Panc1 (cell line): Measurements from ENCODE around the gene C2orf80. TPM values are rescaled to one million over a fixed set of nuclear protein-coding genes. Genes with fewer than 3 reads are reported as not detected.

Source experiments
- ATAC-seq: fragments of 200-7000 bp; cut with Tn5 transposase; 2 replicates; pipeline ENCODE4 v1.9.1; 2020; ENCODE audit warnings: mild to moderate bottlenecking, moderate library complexity
- BruUV-seq: library from RNA; stranded (reverse); fragments of 400-500 nt; replicated peaks from 2 replicates; lab custom pipeline; 2021; lab: Mats Ljungman, UMichigan
- CTCF ChIA-PET: fragments of 300-600 bp; sonication (Branson Sonifier 250); formaldehyde crosslinking; loops from one replicate; lab custom pipeline; 2022; ENCODE audit warnings: antibody characterized with exemption; lab: Charles Lee
- POLR2A ChIA-PET: fragments of 300-600 bp; sonication (Branson Sonifier 250); formaldehyde crosslinking; loops from one replicate; lab custom pipeline; 2022; ENCODE audit warnings: antibody characterized with exemption; lab: Charles Lee
- DNase-seq: peaks from one replicate; pipeline ENCODE4 v3.0.0-alpha.2; 2010; ENCODE audit warnings: low read depth, low spot score
- H3K27ac ChIP-seq: 2 replicates; pipeline ENCODE4 v1.5.1; 2011; ENCODE audit warnings: mild to moderate bottlenecking, low read length, inconsistent platforms
- H3K27me3 ChIP-seq: fragments of 200-500 bp; sonication (Bioruptor generic); 2 replicates; pipeline ENCODE4 v1.6.0; 2014; ENCODE audit warnings: low read length, inconsistent platforms; ENCODE audit not compliant: control insufficient read depth, insufficient read depth
- H3K36me3 ChIP-seq: fragments of 200-500 bp; sonication (Bioruptor generic); 2 replicates; pipeline ENCODE4 v1.5.1; 2014; ENCODE audit warnings: inconsistent platforms, mild to moderate bottlenecking, low read length, moderate library complexity; ENCODE audit not compliant: control insufficient read depth, insufficient read depth
- H3K4me1 ChIP-seq: 2 replicates; pipeline ENCODE4 v1.5.1; 2011; ENCODE audit warnings: inconsistent platforms, mild to moderate bottlenecking, low read length, moderate library complexity; ENCODE audit not compliant: control insufficient read depth, insufficient read depth
- H3K4me3 ChIP-seq, 2 experiments: 2 replicates each; pipeline ENCODE4 v1.5.1; 2011 to 2012; ENCODE audit warnings: low read depth in 2 of 2, low read length in 2 of 2, mild to moderate bottlenecking in 2 of 2, inconsistent platforms in 1 of 2, moderate library complexity in 1 of 2
- H3K9me3 ChIP-seq: fragments of 200-500 bp; sonication (Bioruptor generic); 2 replicates; pipeline ENCODE4 v1.5.1; 2014; ENCODE audit warnings: low read depth, mild to moderate bottlenecking, inconsistent platforms, low read length, moderate library complexity; ENCODE audit not compliant: control insufficient read depth, insufficient read depth
- CTCF ChIP-seq: fragments of 450-650 bp; IDR thresholded peaks from 2 replicates; pipeline ENCODE4 v1.5.1; 2017; ENCODE audit warnings: mild to moderate bottlenecking
- POLR2AphosphoS5 ChIP-seq: IDR thresholded peaks from 2 replicates; pipeline ENCODE4 v1.6.1; 2012; ENCODE audit warnings: mild to moderate bottlenecking, low read depth, low read length, moderate library complexity
- REST ChIP-seq, 2 experiments: IDR thresholded peaks; 2 replicates each; pipeline ENCODE4 v1.6.1; 2011 to 2012; ENCODE audit warnings: low read depth in 2 of 2, control low read depth in 1 of 2, low read length in 1 of 2, mild to moderate bottlenecking in 1 of 2, moderate library complexity in 1 of 2; ENCODE audit not compliant: insufficient read depth in 1 of 2
- SIN3A ChIP-seq: IDR thresholded peaks from 2 replicates; pipeline ENCODE4 v1.6.1; 2012; ENCODE audit warnings: low read depth, mild to moderate bottlenecking, low read length, moderate library complexity, borderline replicate concordance; ENCODE audit not compliant: insufficient read depth
- TCF7L2 ChIP-seq: IDR thresholded peaks from 2 replicates; pipeline ENCODE4 v1.6.1; 2011; ENCODE audit warnings: mild to moderate bottlenecking, low read depth, low read length, inconsistent platforms
- in situ Hi-C: cut with HindIII; loops from 2 replicates; pipeline ENCODE4 v1.10.0; 2016; ENCODE audit warnings: low sequenced_read_pairs, low pct_unique_long_range_greater_than_20kb
- intact Hi-C: fragments of 100-400 bp; cut with micrococcal nuclease; formaldehyde crosslinking; loops from one replicate; pipeline ENCODE4 v1.10.0; 2022; ENCODE audit not compliant: unreplicated experiment
- total RNA-seq: library from RNA; stranded (reverse); gene quantifications from one replicate; pipeline ENCODE4 v1.2.1, GENCODE V29; 2021; ENCODE audit not compliant: unreplicated experiment

Gene C2orf80
- total RNA-seq, 1 experiment from 2014 or later, result not detected

- H3K4me1 ChIP-seq, result no peaks in the 10 kb centered on the region
- H3K36me3 ChIP-seq, result no peaks in the 10 kb centered on the region
- in situ Hi-C loops (no loop called here), intact Hi-C loops (no loop called here)
- ATAC-seq, result no peak
- BruUV-seq, result no TSS peak
- H3K4me3 ChIP-seq, result no peak overlapping the region
- H3K9me3 ChIP-seq, result no peaks in the 10 kb centered on the region
- DNase-seq, result no peak
- ChIA-PET CTCF (no interaction called here), POLR2A (no interaction called here)
- no peaks in the 10 kb centered on the region for H3K27me3 ChIP-seq
- H3K27ac ChIP-seq, result no peak overlapping the region
- TF ChIP-seq TCF7L2 (no peak), REST (IDR thresholded peaks at IDR 0.05; ENCODE audit: insufficient read depth in 1 of 2, low read depth in 2 of 2, low read length in 1 of 2) (no peak), CTCF (no peak)
Measured at GRCh38 chr2:208150956-208151355, 38.9 kb downstream of the C2orf80 start.

GRCh38 chr2:208150094-208150493 is 39.7 kb downstream of the C2orf80 start:
- ATAC-seq (no peak), DNase-seq (no peak)
- TF ChIP-seq POLR2AphosphoS5 (no peak), CTCF (no peak), SIN3A (no peak), REST (IDR thresholded peaks at IDR 0.05; ENCODE audit: insufficient read depth in 1 of 2, low read depth in 2 of 2, low read length in 1 of 2) (no peak), TCF7L2 (no peak)
- Histone ChIP-seq H3K9me3 (no peaks in the 10 kb centered on the region), H3K36me3 (no peaks in the 10 kb centered on the region), H3K4me1 (no peaks in the 10 kb centered on the region), H3K27ac (no peak overlapping the region), H3K4me3 (no peak overlapping the region), H3K27me3 (no peaks in the 10 kb centered on the region)
- ChIA-PET CTCF (no interaction called here), POLR2A (no interaction called here)
- intact Hi-C loops, result no loop called here
- in situ Hi-C loops, result no loop called here
- no TSS peak for BruUV-seq
